SK-N-SH treated with all-trans-retinoic acid at 6 μM for 48 hours (cell line): ENCODE measurements around the gene RAE1.
"Not testable (repeated sequence)": the region's sequence is repeated elsewhere in the genome, so short reads cannot be mapped to it uniquely, and the experiment has no call there.

ENCODE experiments used
- ARNTL ChIP-seq: fragments of 450-650 bp; formaldehyde crosslinking; IDR thresholded peaks from 2 replicates; pipeline ENCODE4 v1.5.0; 2020; ENCODE audit warnings: low read depth, mild to moderate bottlenecking, moderate library complexity, borderline replicate concordance
- CSDC2 ChIP-seq: fragments of 250-450 bp; sonication (Bioruptor Pico); IDR thresholded peaks from 2 replicates; pipeline ENCODE4 v1.5.0; 2020; ENCODE audit warnings: mild to moderate bottlenecking, moderate library complexity
- GLIS3 ChIP-seq: fragments of 250-450 bp; sonication (Bioruptor Pico); IDR thresholded peaks from 2 replicates; pipeline ENCODE4 v1.5.0; 2020; ENCODE audit warnings: mild to moderate bottlenecking, moderate library complexity
- OSR1 ChIP-seq: fragments of 250-450 bp; sonication (Bioruptor Pico); IDR thresholded peaks from 2 replicates; pipeline ENCODE4 v1.8.0; 2022; ENCODE audit warnings: moderate library complexity, mild to moderate bottlenecking, inconsistent platforms
- PATZ1 ChIP-seq: fragments of 250-450 bp; sonication (Bioruptor Pico); IDR thresholded peaks from 2 replicates; pipeline ENCODE4 v1.8.0; 2020; ENCODE audit warnings: mild to moderate bottlenecking, moderate library complexity, borderline replicate concordance
- PPARA ChIP-seq: fragments of 250-450 bp; sonication (Bioruptor Pico); IDR thresholded peaks from 2 replicates; pipeline ENCODE4 v1.5.0; 2020; ENCODE audit warnings: mild to moderate bottlenecking, borderline replicate concordance
- RARB ChIP-seq: fragments of 250-450 bp; sonication (Bioruptor Pico); IDR thresholded peaks from 2 replicates; pipeline ENCODE4 v1.8.0; 2021; ENCODE audit warnings: mild to moderate bottlenecking, moderate library complexity
- SNAI2 ChIP-seq: fragments of 250-450 bp; sonication (Bioruptor Pico); IDR thresholded peaks from 2 replicates; pipeline ENCODE4 v1.5.0; 2020; ENCODE audit warnings: mild to moderate bottlenecking, moderate library complexity
- TOX ChIP-seq: fragments of 250-450 bp; sonication (Bioruptor Pico); IDR thresholded peaks from 2 replicates; pipeline ENCODE4 v1.8.0; 2021; ENCODE audit warnings: mild to moderate bottlenecking, moderate library complexity, borderline replicate concordance
- ZC3H10 ChIP-seq: fragments of 250-450 bp; sonication (Bioruptor Pico); IDR thresholded peaks from 2 replicates; pipeline ENCODE4 v1.5.1; 2021; ENCODE audit warnings: mild to moderate bottlenecking, moderate library complexity
- ZFP3 ChIP-seq: fragments of 250-450 bp; sonication (Bioruptor Pico); IDR thresholded peaks from 2 replicates; pipeline ENCODE4 v1.5.0; 2020; ENCODE audit warnings: mild to moderate bottlenecking, moderate library complexity
- ZFP30 ChIP-seq: fragments of 450-650 bp; formaldehyde crosslinking; IDR thresholded peaks from 2 replicates; pipeline ENCODE4 v1.5.0; 2022; ENCODE audit warnings: mild to moderate bottlenecking, moderate library complexity
- ZNF565 ChIP-seq: fragments of 450-650 bp; formaldehyde crosslinking; conservative IDR thresholded peaks from 2 replicates; pipeline ENCODE4 v1.5.0; 2020; ENCODE audit warnings: low read depth, mild to moderate bottlenecking, moderate library complexity
- ZNF70 ChIP-seq: fragments of 450-650 bp; formaldehyde crosslinking; IDR thresholded peaks from 2 replicates; pipeline ENCODE4 v1.5.0; 2020; ENCODE audit warnings: mild to moderate bottlenecking, moderate library complexity

- not testable (repeated sequence) for TF ChIP-seq ZC3H10; OSR1 (CRISPR knock-in tag); SNAI2 (CRISPR knock-in tag); PATZ1 (CRISPR knock-in tag); CSDC2 (CRISPR knock-in tag); TOX; ZFP3 (CRISPR knock-in tag); PPARA; ARNTL (CRISPR knock-in tag); RARB (CRISPR knock-in tag); ZFP30 (CRISPR knock-in tag); GLIS3 (CRISPR knock-in tag); ZNF565 (CRISPR knock-in tag); ZNF70 (CRISPR knock-in tag)
These were observed 2.0 kb upstream of the RAE1 start for GRCh38 chr20:57348922-57349574.
